Measurements from ENCODE around the gene POLA1. TPM values are rescaled to one million over a fixed set of nuclear protein-coding genes. Genes with fewer than 3 reads are reported as not detected.

POLA1 gene
- total RNA-seq, 2 experiments from 2014 or later = 36.9 to 37.0 TPM

GRCh38 chrX:25015486-25016360 is 322.0 kb downstream of the POLA1 start, which contains the start of gene ARX:
Gene ARX (minus strand): TSS chrX:25015965. CDS start chrX:25015737, 228 bp downstream.
- Mint-ChIP-seq H3K9me3 (no peaks in the 10 kb centered on the region), H3K27ac (peak within 1 kb of the TSS; percentile 46), H3K4me3 (no peak within 1 kb of the TSS), H3K4me1 (peaks cover 13% of the 10 kb centered on the region), H3K27me3 (peaks cover 72% of the 10 kb centered on the region), H3K36me3 (ENCODE audit: low read depth) (peaks cover 3% of the 10 kb centered on the region)
- ChIA-PET CTCF (interaction anchor here (0.6 to 1.0 kb wide), 2 partner anchors 14 to 328 kb away, joined by 3 read pairs; no protein-coding TSS in a partner anchor), POLR2A (no interaction called here)
- DNase-seq = peak; percentile 16

GRCh38 chrX:25016361-25016671 is 322.6 kb downstream of the POLA1 start:
- POLR2A ChIA-PET = no interaction called here
- no peaks in the 10 kb centered on the region for H3K9me3 Mint-ChIP-seq
- no peak for DNase-seq
- CTCF ChIA-PET = interaction anchor here (0.6 kb wide), 1 partner anchor 329 kb away, joined by 3 read pairs; no protein-coding TSS in a partner anchor
- H3K27ac Mint-ChIP-seq = peak overlapping the region; percentile 46
- H3K36me3 Mint-ChIP-seq (ENCODE audit: low read depth) = peaks cover 3% of the 10 kb centered on the region
- peaks cover 70% of the 10 kb centered on the region for H3K27me3 Mint-ChIP-seq
- no peak overlapping the region for H3K4me3 Mint-ChIP-seq
- H3K4me1 Mint-ChIP-seq = peaks cover 14% of the 10 kb centered on the region

- H3K9me3 Mint-ChIP-seq = no peaks in the 10 kb centered on the region
- no peak for DNase-seq
- peaks cover 20% of the 10 kb centered on the region for H3K4me1 Mint-ChIP-seq
- peak overlapping the region; percentile 46 for H3K27ac Mint-ChIP-seq
- ChIA-PET CTCF (no interaction called here), POLR2A (no interaction called here)
- H3K27me3 Mint-ChIP-seq = peaks cover 73% of the 10 kb centered on the region
- H3K36me3 Mint-ChIP-seq (ENCODE audit: low read depth) = peaks cover 3% of the 10 kb centered on the region
- no peak overlapping the region for H3K4me3 Mint-ChIP-seq
Observed at GRCh38 chrX:25016938-25017598, 323.4 kb downstream of the POLA1 start.

GRCh38 chrX:25017667-25018247 is 324.0 kb downstream of the POLA1 start:
- no peak overlapping the region for H3K4me3 Mint-ChIP-seq
- CTCF ChIA-PET = no interaction called here

GRCh38 chrX:25018682-25019081 is 325.0 kb downstream of the POLA1 start:
- Mint-ChIP-seq H3K9me3 (no peaks in the 10 kb centered on the region), H3K27ac (no peak overlapping the region), H3K4me3 (no peak overlapping the region), H3K27me3 (peaks cover 76% of the 10 kb centered on the region), H3K4me1 (peaks cover 18% of the 10 kb centered on the region), H3K36me3 (ENCODE audit: low read depth) (peaks cover 3% of the 10 kb centered on the region)
- no peak for DNase-seq
- ChIA-PET CTCF (no interaction called here), POLR2A (no interaction called here)

More at GRCh38 chrX:25017667-25018247, 324.0 kb downstream of the POLA1 start:
- Mint-ChIP-seq H3K36me3 (ENCODE audit: low read depth) (peaks cover 3% of the 10 kb centered on the region), H3K27ac (no peak overlapping the region), H3K9me3 (no peaks in the 10 kb centered on the region), H3K27me3 (peaks cover 73% of the 10 kb centered on the region), H3K4me1 (peaks cover 22% of the 10 kb centered on the region)
- no peak for DNase-seq
- POLR2A ChIA-PET = no interaction called here

- peaks cover 79% of the 10 kb centered on the region for H3K27me3 Mint-ChIP-seq
- H3K4me1 Mint-ChIP-seq = peaks cover 14% of the 10 kb centered on the region
- H3K36me3 Mint-ChIP-seq (ENCODE audit: low read depth) = peaks cover 3% of the 10 kb centered on the region
Observed at GRCh38 chrX:25019707-25020390, 326.1 kb downstream of the POLA1 start.

GRCh38 chrX:25020391-25020904 is 326.7 kb downstream of the POLA1 start:
- Mint-ChIP-seq H3K27me3 (peaks cover 75% of the 10 kb centered on the region), H3K4me1 (peaks cover 14% of the 10 kb centered on the region), H3K27ac (no peak overlapping the region), H3K36me3 (ENCODE audit: low read depth) (peaks cover 3% of the 10 kb centered on the region), H3K4me3 (no peak overlapping the region), H3K9me3 (no peaks in the 10 kb centered on the region)
- CTCF ChIA-PET = interaction anchor here (2.3 kb wide), 1 partner anchor 9 kb away, joined by 13 read pairs; no protein-coding TSS in a partner anchor
- no peak for DNase-seq
- POLR2A ChIA-PET = no interaction called here

More at GRCh38 chrX:25019707-25020390, 326.1 kb downstream of the POLA1 start:
- no peaks in the 10 kb centered on the region for H3K9me3 Mint-ChIP-seq
- no peak for DNase-seq
- CTCF ChIA-PET = interaction anchor here (2.3 kb wide), 1 partner anchor 9 kb away, joined by 13 read pairs; no protein-coding TSS in a partner anchor
- no peak overlapping the region for H3K4me3 Mint-ChIP-seq
- POLR2A ChIA-PET = no interaction called here
- H3K27ac Mint-ChIP-seq = no peak overlapping the region

- Mint-ChIP-seq H3K4me3 (peak overlapping the region; percentile 27), H3K27me3 (peaks cover 77% of the 10 kb centered on the region), H3K27ac (no peak overlapping the region), H3K9me3 (no peaks in the 10 kb centered on the region), H3K4me1 (peaks cover 14% of the 10 kb centered on the region), H3K36me3 (ENCODE audit: low read depth) (peaks cover 3% of the 10 kb centered on the region)
- POLR2A ChIA-PET = no interaction called here
- CTCF ChIA-PET = interaction anchor here (1.0 to 2.3 kb wide), 2 partner anchors 10 to 14 kb away, joined by 3 to 13 read pairs; no protein-coding TSS in a partner anchor
- DNase-seq = peak; percentile 18
Observed at GRCh38 chrX:25020905-25021449, 327.3 kb downstream of the POLA1 start.

- no peak overlapping the region for H3K4me3 Mint-ChIP-seq
- peaks cover 11% of the 10 kb centered on the region for H3K4me1 Mint-ChIP-seq
- no peaks in the 10 kb centered on the region for H3K36me3 Mint-ChIP-seq (ENCODE audit: low read depth)
- no peak overlapping the region for H3K27ac Mint-ChIP-seq
- DNase-seq = no peak
- peaks cover 68% of the 10 kb centered on the region for H3K27me3 Mint-ChIP-seq
- POLR2A ChIA-PET = no interaction called here
- H3K9me3 Mint-ChIP-seq = no peaks in the 10 kb centered on the region
- CTCF ChIA-PET = interaction anchor here (0.5 to 1.7 kb wide), 2 partner anchors 14 to 105 kb away, joined by 3 to 4 read pairs; no protein-coding TSS in a partner anchor
Observed at GRCh38 chrX:25022499-25023325, 329.0 kb downstream of the POLA1 start.

- no peaks in the 10 kb centered on the region for H3K36me3 Mint-ChIP-seq (ENCODE audit: low read depth)
- peaks cover 60% of the 10 kb centered on the region for H3K27me3 Mint-ChIP-seq
- no peaks in the 10 kb centered on the region for H3K9me3 Mint-ChIP-seq
- no peak overlapping the region for H3K4me3 Mint-ChIP-seq
- DNase-seq = no peak
- H3K4me1 Mint-ChIP-seq = peaks cover 11% of the 10 kb centered on the region
- CTCF ChIA-PET = interaction anchor here (1.4 kb wide), 1 partner anchor 11 kb away, joined by 3 read pairs; no protein-coding TSS in a partner anchor
- POLR2A ChIA-PET = no interaction called here
- H3K27ac Mint-ChIP-seq = no peak overlapping the region
Observed at GRCh38 chrX:25023908-25024307, 330.2 kb downstream of the POLA1 start.

GRCh38 chrX:25025615-25026014 is 331.9 kb downstream of the POLA1 start:
- POLR2A ChIA-PET = no interaction called here
- Mint-ChIP-seq H3K9me3 (no peaks in the 10 kb centered on the region), H3K4me1 (peaks cover 11% of the 10 kb centered on the region), H3K36me3 (ENCODE audit: low read depth) (no peaks in the 10 kb centered on the region), H3K4me3 (no peak overlapping the region), H3K27me3 (peaks cover 51% of the 10 kb centered on the region), H3K27ac (no peak overlapping the region)
- no peak for DNase-seq
- CTCF ChIA-PET = no interaction called here
